GM12891 (cell line): ENCODE results near the gene PPM1M.

Source experiments
- PAX5 ChIP-seq: IDR thresholded peaks from 2 replicates; pipeline ENCODE4 v1.6.1; 2011; ENCODE audit warnings: low read length, moderate library complexity, mild to moderate bottlenecking; ENCODE audit not compliant: insufficient read depth, severe bottlenecking
- POLR2A ChIP-seq: IDR thresholded peaks from 2 replicates; pipeline ENCODE4 v1.6.1; 2011; ENCODE audit warnings: low read depth, low read length, control low read depth
- POLR2AphosphoS5 ChIP-seq: IDR thresholded peaks from 2 replicates; pipeline ENCODE4 v1.6.1; 2011; ENCODE audit warnings: low read depth, low read length, control low read depth
- TAF1 ChIP-seq: IDR thresholded peaks from 2 replicates; pipeline ENCODE4 v1.6.1; 2011; ENCODE audit warnings: low read depth, low read length, control low read depth

DNA sequence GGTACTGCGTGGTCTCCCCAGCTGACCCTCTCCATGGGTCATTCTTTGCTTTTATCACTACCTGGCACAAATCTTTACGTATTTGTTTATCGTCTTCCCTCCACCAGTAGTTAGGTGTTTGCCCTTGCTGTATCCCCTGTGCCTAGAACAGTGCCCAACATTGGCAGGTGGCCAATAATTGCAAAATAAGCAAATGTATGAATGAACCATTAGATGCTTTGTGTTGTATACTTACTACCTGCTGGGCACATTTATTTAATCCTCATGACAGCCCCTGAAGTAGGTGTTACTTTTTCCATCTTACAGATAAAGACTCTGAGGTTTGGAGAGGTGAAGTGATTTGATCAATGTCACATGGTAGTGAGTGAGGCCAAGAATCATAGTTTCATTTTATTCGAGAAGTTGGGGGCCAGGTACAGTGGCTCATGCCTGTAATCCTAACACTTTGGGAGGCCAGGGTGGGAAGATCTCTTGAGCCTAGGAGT is 4.6 kb upstream of the PPM1M start:
- TF ChIP-seq POLR2AphosphoS5 (no peak), POLR2A (no peak), TAF1 (no peak), PAX5 (no peak)
